BJ (cell line): ENCODE data around the gene MICAL3. TPM values are rescaled to one million over a fixed set of nuclear protein-coding genes. Genes with fewer than 3 reads are reported as not detected.
"Not testable (repeated sequence)": the region's sequence is repeated elsewhere in the genome, so short reads cannot be mapped to it uniquely, and the experiment has no call there.

Experiments used
- CTCF ChIA-PET: fragments of 350-600 bp; formaldehyde crosslinking; extraction: SDS; loops from one replicate; lab custom pipeline; 2021; ENCODE audit warnings: antibody characterized with exemption, inconsistent platforms; lab: Yijun Ruan, JAX
- POLR2A ChIA-PET: fragments of 300-600 bp; sonication (Branson Sonifier 250); formaldehyde crosslinking; extraction: SDS; loops from one replicate; lab custom pipeline; 2021; ENCODE audit warnings: antibody characterized with exemption; lab: Charles Lee
- DNase-seq: peaks from one replicate; pipeline ENCODE4 v3.0.0-alpha.2; 2011; ENCODE audit warnings: low read depth
- H3K27me3 ChIP-seq: 2 replicates; pipeline ENCODE4 v1.6.0; 2011; ENCODE audit warnings: low read length; ENCODE audit not compliant: control insufficient read depth, insufficient read depth
- H3K36me3 ChIP-seq: 2 replicates; pipeline ENCODE4 v1.5.1; 2011; ENCODE audit warnings: low read length; ENCODE audit not compliant: control insufficient read depth, insufficient read depth
- H3K4me3 ChIP-seq: 2 replicates; pipeline ENCODE4 v1.5.1; 2011; ENCODE audit warnings: low read depth, mild to moderate bottlenecking, control low read depth, low read length
- polyA plus RNA-seq: library from polyadenylated mRNA; depleted of rRNA; stranded (reverse); fragments of >200 nt; gene quantifications from 2 replicates; pipeline ENCODE4 v1.2.3, GENCODE V29; 2011
- TF ChIP-seq, protein P1 (sequence below): IDR thresholded peaks from 2 replicates; pipeline ENCODE4 v1.5.1; 2011; ENCODE audit warnings: low read depth, mild to moderate bottlenecking, control low read depth, inconsistent platforms, low read length, moderate library complexity; ENCODE audit not compliant: insufficient read depth

MICAL3 gene
- polyA plus RNA-seq, 1 experiment = 16.4 TPM

DNA sequence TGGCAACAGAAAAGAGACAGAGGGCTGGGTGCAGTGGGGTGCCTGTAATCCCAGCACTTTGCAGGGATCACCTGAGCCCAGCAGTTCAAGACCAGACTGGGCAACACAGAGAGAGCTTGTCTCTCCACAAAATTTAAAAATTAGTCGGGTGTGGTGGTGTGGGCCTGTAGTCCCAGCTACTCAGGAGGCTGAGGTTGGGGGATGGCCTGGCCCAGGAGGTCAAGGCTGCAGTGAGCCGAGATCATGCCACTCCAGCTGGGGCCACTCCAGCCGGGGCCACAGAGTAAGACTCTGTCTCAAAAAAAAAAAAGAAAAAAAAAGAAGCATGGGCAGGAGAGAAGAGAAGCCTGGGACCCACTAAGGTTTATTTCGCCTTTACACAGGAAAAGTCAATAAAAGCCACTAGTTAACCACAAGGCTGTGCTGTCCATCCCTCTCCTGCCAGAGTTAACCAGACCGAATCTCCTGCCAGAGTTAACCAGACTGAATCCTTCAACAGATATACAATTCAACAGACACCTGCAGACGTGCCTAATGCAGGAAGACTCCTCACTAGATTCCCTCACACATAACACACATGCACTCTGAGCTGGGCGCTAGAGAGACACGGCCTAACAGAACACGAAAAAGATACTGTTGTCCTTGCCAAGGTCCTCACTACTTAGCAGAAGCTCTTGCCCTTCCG lies 29.8 kb downstream of the MICAL3 start:
- no peaks in the 10 kb centered on the region for H3K36me3 ChIP-seq
- no peak for DNase-seq
- ChIA-PET POLR2A (no interaction called here), CTCF (interaction anchor here (0.9 to 1.1 kb wide), 2 partner anchors 81 to 82 kb away, joined by 3 to 4 read pairs; no protein-coding TSS in a partner anchor)
- H3K27me3 ChIP-seq = no peaks in the 10 kb centered on the region
- no peak overlapping the region for H3K4me3 ChIP-seq
- TF ChIP-seq, protein P1, sequence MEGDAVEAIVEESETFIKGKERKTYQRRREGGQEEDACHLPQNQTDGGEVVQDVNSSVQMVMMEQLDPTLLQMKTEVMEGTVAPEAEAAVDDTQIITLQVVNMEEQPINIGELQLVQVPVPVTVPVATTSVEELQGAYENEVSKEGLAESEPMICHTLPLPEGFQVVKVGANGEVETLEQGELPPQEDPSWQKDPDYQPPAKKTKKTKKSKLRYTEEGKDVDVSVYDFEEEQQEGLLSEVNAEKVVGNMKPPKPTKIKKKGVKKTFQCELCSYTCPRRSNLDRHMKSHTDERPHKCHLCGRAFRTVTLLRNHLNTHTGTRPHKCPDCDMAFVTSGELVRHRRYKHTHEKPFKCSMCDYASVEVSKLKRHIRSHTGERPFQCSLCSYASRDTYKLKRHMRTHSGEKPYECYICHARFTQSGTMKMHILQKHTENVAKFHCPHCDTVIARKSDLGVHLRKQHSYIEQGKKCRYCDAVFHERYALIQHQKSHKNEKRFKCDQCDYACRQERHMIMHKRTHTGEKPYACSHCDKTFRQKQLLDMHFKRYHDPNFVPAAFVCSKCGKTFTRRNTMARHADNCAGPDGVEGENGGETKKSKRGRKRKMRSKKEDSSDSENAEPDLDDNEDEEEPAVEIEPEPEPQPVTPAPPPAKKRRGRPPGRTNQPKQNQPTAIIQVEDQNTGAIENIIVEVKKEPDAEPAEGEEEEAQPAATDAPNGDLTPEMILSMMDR = no peak

DNA sequence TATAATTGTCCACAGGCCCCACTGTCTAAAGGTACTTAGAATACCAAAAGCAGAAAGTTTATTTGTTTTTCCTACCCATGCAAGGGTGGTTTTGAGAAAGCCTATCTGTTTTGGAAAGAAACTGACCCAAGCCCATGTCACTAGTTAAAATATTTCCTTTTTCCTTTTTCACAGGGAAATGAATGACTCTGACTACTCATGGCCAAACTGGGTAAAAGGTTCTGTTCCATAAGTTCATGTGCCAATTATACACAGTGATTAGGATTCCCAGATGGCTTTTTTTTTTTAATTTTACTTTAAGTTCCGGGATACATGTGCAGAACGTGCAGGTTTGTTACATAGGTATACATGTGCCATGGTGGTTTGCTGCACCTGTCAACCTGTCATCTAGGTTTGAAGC lies 31.4 kb downstream of the MICAL3 start:
- CTCF ChIA-PET, H3K27me3 ChIP-seq, DNase-seq, H3K36me3 ChIP-seq, H3K4me3 ChIP-seq, POLR2A ChIA-PET: not testable (repeated sequence)

DNA sequence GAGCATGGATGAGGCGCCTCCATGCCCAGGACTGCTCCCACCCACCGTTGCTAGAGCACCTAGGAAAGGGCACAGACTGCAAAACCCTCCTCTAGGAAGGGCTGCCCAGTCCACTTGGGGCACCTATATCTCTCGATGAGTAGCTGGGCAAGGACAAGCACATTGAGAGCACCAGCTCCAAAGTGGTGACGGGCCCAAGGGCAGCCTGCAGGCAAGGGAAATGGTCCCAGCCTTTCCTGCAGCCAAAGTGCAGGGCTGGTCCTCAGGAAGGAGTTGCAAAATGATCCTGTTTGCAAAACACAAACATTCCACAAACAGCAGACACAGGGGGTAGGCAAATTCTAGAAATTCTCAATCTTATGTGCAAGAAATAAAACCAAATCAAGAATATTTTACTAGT lies 32.4 kb downstream of the MICAL3 start:
- POLR2A ChIA-PET, DNase-seq, H3K4me3 ChIP-seq, H3K27me3 ChIP-seq, H3K36me3 ChIP-seq: not testable (repeated sequence)
- CTCF ChIA-PET = interaction anchor here (0.8 kb wide), 1 partner anchor 9 kb away, joined by 3 read pairs; no protein-coding TSS in a partner anchor

DNA sequence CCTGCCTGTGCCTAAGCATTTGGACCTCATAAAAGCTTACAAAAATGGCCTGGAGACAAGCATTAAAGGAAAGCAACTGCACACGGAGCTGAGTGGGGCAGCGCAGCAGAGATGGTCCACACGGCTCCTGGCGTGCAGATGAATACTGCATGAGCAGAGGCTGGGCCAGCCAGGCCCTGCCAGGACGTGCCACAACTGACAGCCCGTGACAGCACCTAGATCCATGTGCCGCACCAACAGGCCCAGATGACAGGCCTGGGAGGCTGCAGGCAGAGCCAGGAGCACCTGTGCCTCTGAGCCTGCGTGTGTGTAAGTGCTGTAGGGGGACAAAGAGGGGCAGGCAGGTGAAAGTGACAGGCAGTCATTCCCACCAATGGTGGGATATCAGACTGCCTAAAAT lies 33.4 kb downstream of the MICAL3 start:
- Histone ChIP-seq H3K4me3 (no peak overlapping the region), H3K27me3 (no peaks in the 10 kb centered on the region), H3K36me3 (no peaks in the 10 kb centered on the region)
- POLR2A ChIA-PET = no interaction called here
- no peak for DNase-seq
- TF ChIP-seq, protein P1 = no peak
- CTCF ChIA-PET = interaction anchor here (0.6 kb wide), 1 partner anchor 78 kb away, joined by 3 read pairs; no protein-coding TSS in a partner anchor

DNA sequence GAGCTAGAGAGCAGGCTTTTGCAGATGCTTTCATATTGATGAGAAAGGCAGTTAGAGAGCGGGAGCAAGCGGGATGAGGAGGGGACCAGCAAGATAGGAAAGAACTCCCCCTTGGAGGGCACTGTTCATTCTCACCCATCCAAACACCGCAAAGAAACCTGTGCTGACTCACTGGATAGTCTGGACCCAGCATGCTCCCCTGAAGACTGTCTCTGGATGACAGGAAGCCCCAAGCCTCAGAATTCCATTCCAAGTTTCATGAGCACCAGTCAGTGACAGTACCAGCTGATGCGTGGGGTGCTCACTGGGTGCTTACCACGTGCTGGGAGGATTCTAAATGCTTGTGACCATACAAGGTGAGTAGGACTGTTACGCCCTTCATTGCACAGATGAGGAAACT lies 34.2 kb downstream of the MICAL3 start:
- Histone ChIP-seq H3K36me3 (no peaks in the 10 kb centered on the region), H3K27me3 (no peaks in the 10 kb centered on the region), H3K4me3 (no peak overlapping the region)
- DNase-seq = no peak
- CTCF ChIA-PET = interaction anchor here (0.6 to 0.8 kb wide), 2 partner anchors 86 to 156 kb away, joined by 3 read pairs; no protein-coding TSS in a partner anchor
- TF ChIP-seq, protein P1 = no peak
- POLR2A ChIA-PET = no interaction called here

DNA sequence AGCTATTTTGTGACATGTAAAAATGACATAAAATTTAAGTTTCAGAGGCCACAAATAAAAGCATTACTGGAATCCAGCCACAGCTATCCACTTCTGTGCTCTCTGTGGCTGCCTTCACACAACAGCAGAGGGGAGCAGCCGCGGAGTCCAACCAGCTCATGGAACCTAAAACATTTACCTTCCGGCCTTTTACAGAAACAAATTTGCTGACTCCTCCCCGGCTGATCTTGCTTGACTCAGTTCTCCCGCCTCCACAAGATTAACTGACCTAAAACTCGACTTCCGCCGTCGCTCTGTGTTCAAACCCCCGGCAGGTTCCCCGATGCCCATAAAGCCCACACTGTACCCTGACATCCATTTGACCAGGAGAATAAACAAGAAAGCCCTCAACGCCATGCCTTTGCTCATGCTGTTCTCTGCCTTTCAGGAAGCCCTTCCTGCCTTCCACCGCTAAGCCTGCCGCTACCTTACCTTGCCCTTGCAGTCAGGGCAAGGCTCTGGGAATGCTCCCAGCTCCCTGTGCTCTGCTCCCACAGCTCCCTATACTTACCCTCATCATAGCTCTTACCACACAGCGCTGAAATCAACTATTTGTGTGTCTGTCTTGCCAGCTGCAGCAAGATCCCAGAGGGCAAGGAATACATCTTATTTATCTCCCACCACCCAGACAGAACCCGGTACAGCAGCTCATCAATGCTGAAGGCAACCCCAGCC lies 35.4 kb downstream of the MICAL3 start:
- POLR2A ChIA-PET = no interaction called here
- TF ChIP-seq, protein P1 = no peak
- CTCF ChIA-PET = interaction anchor here (1.5 kb wide), 1 partner anchor 87 kb away, joined by 5 read pairs; no protein-coding TSS in a partner anchor
- no peak for DNase-seq
- Histone ChIP-seq H3K36me3 (no peaks in the 10 kb centered on the region), H3K4me3 (no peak overlapping the region), H3K27me3 (no peaks in the 10 kb centered on the region)
